Prostate gland (tissue), 2 donors: ENCODE results near the gene ABHD10. TPM values are rescaled to one million over a fixed set of nuclear protein-coding genes. Genes with fewer than 3 reads are reported as not detected.

Source experiments
- DNase-seq: peaks from one replicate; pipeline ENCODE4 v3.0.0-alpha.2; 2019; ENCODE audit warnings: low spot score
- H3K27ac ChIP-seq, 2 donors: fragments of 200-600 bp; sonication (generic); 2 replicates each; pipeline ENCODE4 v1.5.1; 2017 to 2019
- H3K27me3 ChIP-seq: fragments of 200-600 bp; sonication (generic); replicated peaks from 2 replicates; pipeline ENCODE4 v1.5.1; 2019; ENCODE audit not compliant: insufficient read depth
- H3K36me3 ChIP-seq, 2 donors: fragments of 200-600 bp; sonication (generic); 1 replicate in 1 of 2; 2 replicates in 1 of 2; pipeline versions ENCODE4 v1.5.1 to v1.8.1; 2017 to 2019
- H3K4me1 ChIP-seq: fragments of 200-600 bp; sonication (generic); replicated peaks from 2 replicates; pipeline ENCODE4 v1.5.1; 2019
- H3K4me3 ChIP-seq, 2 donors: fragments of 200-600 bp; sonication (generic); 2 replicates each; pipeline ENCODE4 v1.5.1; 2017 to 2019
- H3K9me3 ChIP-seq: fragments of 200-600 bp; sonication (generic); 2 replicates; pipeline ENCODE4 v1.5.1; 2017
- POLR2A ChIP-seq: fragments of 450-650 bp; IDR thresholded peaks from one replicate; pipeline ENCODE4 v1.6.1; 2016; ENCODE audit warnings: antibody characterized with exemption, mild to moderate bottlenecking
- POLR2AphosphoS5 ChIP-seq: sonication (generic); formaldehyde crosslinking; IDR thresholded peaks from one replicate; pipeline ENCODE4 v1.6.1; 2017; ENCODE audit warnings: antibody characterized with exemption
- WGBS: methylation state at CpG from one replicate; pipeline ENCODE4 v1.1.5; 2018; 5-methylcytosine and 5-hydroxymethylcytosine counted together
- intact Hi-C: fragments of 100-400 bp; cut with DNase I; formaldehyde crosslinking; loops from one replicate; pipeline ENCODE4 v1.14.2; 2022
- total RNA-seq, 2 donors: library from RNA; depleted of rRNA; stranded (reverse); fragments of >200 nt; gene quantifications; one replicate each; pipeline ENCODE4 v1.1.0, GENCODE V29; 2016
- TF ChIP-seq, protein P1 (sequence below), 4 experiments: fragments of 200-600 bp in 2 of 4; fragments of 450-650 bp in 2 of 4; sonication (generic) in 2 of 4; IDR thresholded peaks; 1 replicate in 3 of 4; 2 replicates in 1 of 4; pipeline ENCODE4 v1.5.1; 2016 to 2019; ENCODE audit warnings: antibody characterized with exemption in 4 of 4, mild to moderate bottlenecking in 2 of 4, moderate library complexity in 2 of 4

The ABHD10 gene
- total RNA-seq, 2 donors from 2014 or later: 36.3 to 40.1 TPM

DNA sequence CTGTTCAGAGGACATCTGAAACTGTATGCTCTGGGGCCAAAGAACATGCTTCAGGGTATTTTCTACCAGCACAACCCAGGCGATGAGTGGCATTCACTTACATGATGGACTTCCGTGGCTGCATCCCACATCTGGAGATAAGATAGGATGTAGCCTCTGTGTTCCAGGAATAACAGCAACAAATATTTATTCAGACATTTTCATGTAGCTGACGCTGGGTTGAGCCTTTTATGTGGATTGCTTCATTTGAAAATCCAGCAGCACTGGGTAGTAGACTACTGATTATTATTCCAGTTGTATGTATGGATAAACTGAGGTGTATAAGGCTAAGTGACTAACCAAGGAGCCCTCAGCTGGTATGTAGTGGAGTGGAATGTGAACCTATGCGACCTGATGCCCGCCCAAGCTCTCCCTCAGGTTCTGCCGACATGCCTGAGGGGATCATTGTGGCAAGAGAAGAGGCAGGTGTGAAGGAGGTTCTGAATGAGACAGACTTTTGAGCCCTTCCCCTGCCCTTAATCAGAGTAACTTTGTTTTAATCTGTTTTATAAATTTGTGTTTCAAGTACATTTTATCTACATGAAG lies 25.9 kb upstream of the ABHD10 start:
- 87% methylated on average over 6 of the region's 6 CpGs for WGBS
- Histone ChIP-seq H3K9me3 (no peaks in the 10 kb centered on the region), H3K4me1 (no peaks in the 10 kb centered on the region), H3K36me3 (no peaks in the 10 kb centered on the region), H3K27me3 (no peaks in the 10 kb centered on the region), H3K27ac (no peak overlapping the region), H3K4me3 (no peak overlapping the region)
- DNase-seq: no peak
- TF ChIP-seq POLR2A (no peak), POLR2AphosphoS5 (no peak)
- TF ChIP-seq, protein P1, sequence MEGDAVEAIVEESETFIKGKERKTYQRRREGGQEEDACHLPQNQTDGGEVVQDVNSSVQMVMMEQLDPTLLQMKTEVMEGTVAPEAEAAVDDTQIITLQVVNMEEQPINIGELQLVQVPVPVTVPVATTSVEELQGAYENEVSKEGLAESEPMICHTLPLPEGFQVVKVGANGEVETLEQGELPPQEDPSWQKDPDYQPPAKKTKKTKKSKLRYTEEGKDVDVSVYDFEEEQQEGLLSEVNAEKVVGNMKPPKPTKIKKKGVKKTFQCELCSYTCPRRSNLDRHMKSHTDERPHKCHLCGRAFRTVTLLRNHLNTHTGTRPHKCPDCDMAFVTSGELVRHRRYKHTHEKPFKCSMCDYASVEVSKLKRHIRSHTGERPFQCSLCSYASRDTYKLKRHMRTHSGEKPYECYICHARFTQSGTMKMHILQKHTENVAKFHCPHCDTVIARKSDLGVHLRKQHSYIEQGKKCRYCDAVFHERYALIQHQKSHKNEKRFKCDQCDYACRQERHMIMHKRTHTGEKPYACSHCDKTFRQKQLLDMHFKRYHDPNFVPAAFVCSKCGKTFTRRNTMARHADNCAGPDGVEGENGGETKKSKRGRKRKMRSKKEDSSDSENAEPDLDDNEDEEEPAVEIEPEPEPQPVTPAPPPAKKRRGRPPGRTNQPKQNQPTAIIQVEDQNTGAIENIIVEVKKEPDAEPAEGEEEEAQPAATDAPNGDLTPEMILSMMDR (IDR thresholded peaks at IDR 0.05): no peak
- intact Hi-C loops: no loop called here

DNA sequence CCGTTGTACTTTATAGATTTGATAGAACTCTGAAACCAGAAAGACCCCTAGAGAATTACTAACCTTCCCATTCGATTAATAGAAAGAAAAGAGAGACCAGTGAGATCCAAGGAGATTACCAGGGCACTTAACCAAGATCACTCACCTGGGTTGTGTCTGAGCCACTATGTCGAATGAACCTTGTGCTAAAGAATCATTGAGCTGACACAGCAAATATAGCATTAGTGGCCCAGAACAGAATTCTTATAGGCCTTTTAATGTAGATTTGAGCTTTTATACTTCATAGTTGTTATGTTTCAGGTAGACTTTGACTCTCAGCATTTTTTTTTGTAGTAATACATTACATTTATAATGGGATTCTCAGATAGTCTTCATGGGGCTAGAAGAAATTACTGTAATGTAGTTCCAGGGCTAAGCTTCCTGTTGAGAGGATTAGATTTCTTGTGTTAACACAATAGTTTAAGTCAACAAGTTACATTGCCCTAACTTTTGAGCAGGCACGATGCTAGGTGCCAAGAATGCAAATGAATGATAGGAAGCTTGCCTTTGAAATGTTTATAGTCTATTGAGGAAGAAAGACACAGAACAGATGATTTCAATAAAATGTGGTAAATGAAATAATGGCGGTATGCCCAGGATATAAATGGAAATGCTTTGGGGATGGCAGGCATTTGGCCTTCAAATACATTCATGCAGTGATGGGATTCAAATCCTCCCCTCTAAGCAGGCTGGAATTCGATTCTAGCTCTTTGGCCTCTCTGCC lies 24.4 kb upstream of the ABHD10 start:
- no peak overlapping the region for H3K27ac ChIP-seq
- no peak for TF ChIP-seq POLR2A
- peak; percentile 38 for TF ChIP-seq POLR2AphosphoS5
- H3K9me3 ChIP-seq: no peaks in the 10 kb centered on the region
- H3K36me3 ChIP-seq: no peaks in the 10 kb centered on the region
- intact Hi-C loops: no loop called here
- no peaks in the 10 kb centered on the region for H3K4me1 ChIP-seq
- DNase-seq: peak; percentile 23
- no peak overlapping the region for H3K4me3 ChIP-seq
- 35% methylated on average over 6 of the region's 6 CpGs for WGBS
- no peaks in the 10 kb centered on the region for H3K27me3 ChIP-seq

DNA sequence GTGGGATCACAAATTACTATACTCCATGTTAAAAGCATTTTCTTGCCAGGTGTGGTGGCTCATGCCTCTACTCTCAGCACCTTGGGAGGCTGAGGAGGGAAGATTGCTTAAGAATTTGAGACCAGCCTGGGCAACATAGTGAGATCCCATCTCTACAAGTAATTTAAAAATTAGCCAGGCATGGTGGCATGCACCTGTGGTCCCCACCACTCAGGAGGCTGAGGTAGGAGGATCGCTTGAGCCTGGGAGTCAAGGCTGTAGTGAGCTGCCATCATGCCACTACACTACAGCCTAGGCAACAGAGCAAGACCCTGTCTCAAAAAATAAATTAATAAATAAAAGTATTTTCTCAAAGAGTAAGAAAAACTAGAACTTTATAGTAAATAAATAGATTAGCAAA lies 22.9 kb upstream of the ABHD10 start:
- no peaks in the 10 kb centered on the region for H3K27me3 ChIP-seq
- H3K9me3 ChIP-seq: no peaks in the 10 kb centered on the region
- no peak overlapping the region for H3K4me3 ChIP-seq
- no peaks in the 10 kb centered on the region for H3K4me1 ChIP-seq
- no peak overlapping the region for H3K27ac ChIP-seq
- TF ChIP-seq, protein P1 (IDR thresholded peaks at IDR 0.05): no peak
- no peak for TF ChIP-seq POLR2AphosphoS5
- TF ChIP-seq POLR2A: no peak
- DNase-seq: no peak
- H3K36me3 ChIP-seq: no peaks in the 10 kb centered on the region
- intact Hi-C loops: no loop called here
- WGBS: 92% methylated on average over 1 of the region's 1 CpG

DNA sequence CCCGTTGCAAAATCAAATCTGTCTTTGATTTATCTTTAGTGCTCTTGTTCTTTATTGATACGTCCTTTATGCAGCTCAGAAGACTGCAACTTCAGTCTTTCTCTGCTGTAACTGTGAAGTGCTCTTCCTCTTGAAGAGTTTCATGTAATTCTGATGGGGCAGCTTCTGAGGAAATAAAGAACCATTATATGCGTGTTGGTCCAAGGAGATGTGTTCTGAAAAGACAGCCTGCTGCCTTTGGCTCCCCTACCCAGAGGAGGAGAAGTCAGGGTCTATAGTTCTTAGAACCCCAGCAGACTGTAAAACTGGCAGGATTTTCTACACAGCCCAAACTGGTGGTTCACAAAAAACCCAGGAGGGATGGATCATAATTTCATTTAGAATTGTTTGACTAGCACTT lies 22.4 kb upstream of the ABHD10 start:
- Histone ChIP-seq H3K4me3 (no peak overlapping the region), H3K27ac (no peak overlapping the region), H3K4me1 (no peaks in the 10 kb centered on the region), H3K27me3 (no peaks in the 10 kb centered on the region), H3K9me3 (no peaks in the 10 kb centered on the region), H3K36me3 (no peaks in the 10 kb centered on the region)
- 80% methylated on average over 3 of the region's 3 CpGs for WGBS
- no peak for DNase-seq
- TF ChIP-seq POLR2AphosphoS5 (no peak), POLR2A (no peak)
- TF ChIP-seq, protein P1 (IDR thresholded peaks at IDR 0.05): no peak
- intact Hi-C loops: no loop called here

DNA sequence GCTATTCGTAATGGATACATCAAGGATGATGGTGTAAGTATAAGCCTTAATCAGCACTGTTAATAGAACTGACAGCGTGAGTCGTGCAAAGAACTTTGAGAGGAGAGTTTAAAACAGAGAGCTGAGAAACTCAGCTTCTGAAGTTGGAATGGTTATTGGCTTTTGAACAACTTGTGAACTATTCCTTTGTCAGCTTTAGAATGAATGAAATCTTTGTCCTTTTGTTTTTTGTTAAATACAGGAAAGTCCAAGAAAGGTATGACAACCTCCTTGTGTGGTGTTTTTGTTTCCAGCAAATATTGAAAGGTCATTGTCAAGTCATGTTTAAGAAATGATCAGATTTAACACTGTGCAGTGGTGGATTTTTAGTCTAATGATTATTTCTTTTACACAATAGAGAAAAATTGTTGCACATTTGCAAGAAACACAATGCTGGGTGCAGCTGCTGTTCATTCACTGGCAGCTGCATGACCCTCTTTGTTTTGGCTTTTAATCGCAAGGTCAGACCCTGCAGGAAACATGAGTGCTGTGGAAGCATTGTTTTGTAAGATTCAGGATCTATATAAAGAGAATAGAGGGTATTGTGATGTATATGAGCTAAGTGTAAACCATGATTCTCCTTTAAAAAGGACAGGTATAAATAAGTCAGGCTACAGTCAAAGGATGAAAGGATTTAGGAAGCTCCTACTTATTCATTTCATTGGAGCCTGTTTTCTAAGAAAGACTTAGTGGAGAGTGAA lies 21.7 kb upstream of the ABHD10 start:
- Histone ChIP-seq H3K27me3 (no peaks in the 10 kb centered on the region), H3K4me3 (no peak overlapping the region), H3K4me1 (no peaks in the 10 kb centered on the region), H3K36me3 (no peaks in the 10 kb centered on the region), H3K27ac (no peak overlapping the region), H3K9me3 (no peaks in the 10 kb centered on the region)
- WGBS: 44% methylated on average over 4 of the region's 4 CpGs
- DNase-seq: no peak
- intact Hi-C loops: no loop called here
- TF ChIP-seq POLR2AphosphoS5 (no peak), POLR2A (no peak)
- TF ChIP-seq, protein P1 (IDR thresholded peaks at IDR 0.05): no peak
